ENCODE measurements around the gene BSCL2.
"Not testable (repeated sequence)": the region's sequence is repeated elsewhere in the genome, so short reads cannot be mapped to it uniquely, and the experiment has no call there.

BSCL2 gene

GRCh38 chr11:62705413-62705812, 1.8 kb downstream of the BSCL2 start:
- TF ChIP-seq CTCF (IDR thresholded peaks at IDR 0.05; ENCODE audit: low read depth, low read length, missing control alignments), result no peak
- DNase-seq (ENCODE audit: extremely low read depth, low read depth), result no peak
- peak overlapping the region; percentile 70 for H3K4me3 ChIP-seq (replicated peaks; ENCODE audit: low read depth, low read length)

GRCh38 chr11:62703921-62704320, 3.3 kb downstream of the BSCL2 start:
- not testable (repeated sequence) for H3K4me3 ChIP-seq (replicated peaks; ENCODE audit: low read depth, low read length); DNase-seq (ENCODE audit: extremely low read depth, low read depth)

- TF ChIP-seq CTCF (IDR thresholded peaks at IDR 0.05; ENCODE audit: low read depth, low read length, missing control alignments), result no peak
- no peak overlapping the region for H3K4me3 ChIP-seq (replicated peaks; ENCODE audit: low read depth, low read length)
- DNase-seq (ENCODE audit: extremely low read depth, low read depth), result no peak
These were observed 5.0 kb downstream of the BSCL2 start for GRCh38 chr11:62702246-62702645.

- H3K4me3 ChIP-seq (replicated peaks; ENCODE audit: low read depth, low read length), result no peak overlapping the region
- TF ChIP-seq CTCF (IDR thresholded peaks at IDR 0.05; ENCODE audit: low read depth, low read length, missing control alignments), result peak; percentile 89
- DNase-seq (ENCODE audit: extremely low read depth, low read depth), result peak; percentile 65
These were observed 12.6 kb downstream of the BSCL2 start for GRCh38 chr11:62694455-62695167.

GRCh38 chr11:62693624-62694023, 13.6 kb downstream of the BSCL2 start:
- not testable (repeated sequence) for H3K4me3 ChIP-seq (replicated peaks; ENCODE audit: low read depth, low read length); DNase-seq (ENCODE audit: extremely low read depth, low read depth)

- peak within 1 kb of the TSS; percentile 38 for H3K4me3 ChIP-seq (replicated peaks; ENCODE audit: low read depth, low read length)
- TF ChIP-seq CTCF (IDR thresholded peaks at IDR 0.05; ENCODE audit: low read depth, low read length, missing control alignments), result no peak
- DNase-seq (ENCODE audit: extremely low read depth, low read depth), result peak; percentile 96
These were observed 17.6 kb downstream of the BSCL2 start, which contains the start of gene LRRN4CL for GRCh38 chr11:62689421-62690183. LRRN4CL (minus strand) TSS chr11:62689530; CDS start chr11:62688508, 1,022 bp downstream.

- DNase-seq (ENCODE audit: extremely low read depth, low read depth), result no peak
- peak overlapping the region; percentile 38 for H3K4me3 ChIP-seq (replicated peaks; ENCODE audit: low read depth, low read length)
- no peak for TF ChIP-seq CTCF (IDR thresholded peaks at IDR 0.05; ENCODE audit: low read depth, low read length, missing control alignments)
These were observed 18.7 kb downstream of the BSCL2 start for GRCh38 chr11:62688491-62688890.
